BLaER1 (cell line): ENCODE measurements around the gene LY6G6D.

Experiments
- H3K27ac ChIP-seq: shearing (Covaris generic); formaldehyde crosslinking; 2 replicates; pipeline ENCODE4 v1.8.1; 2022
- H3K27me3 ChIP-seq: shearing (Covaris generic); formaldehyde crosslinking; 2 replicates; pipeline ENCODE4 v1.8.1; 2022
- H3K36me3 ChIP-seq: shearing (Covaris generic); formaldehyde crosslinking; 2 replicates; pipeline ENCODE4 v1.8.1; 2022
- H3K4me1 ChIP-seq: shearing (Covaris generic); formaldehyde crosslinking; 2 replicates; pipeline ENCODE4 v1.8.1; 2022
- H3K4me2 ChIP-seq: shearing (Covaris generic); formaldehyde crosslinking; 2 replicates; pipeline ENCODE4 v1.8.1; 2022
- H3K4me3 ChIP-seq: shearing (Covaris generic); formaldehyde crosslinking; 2 replicates; pipeline ENCODE4 v1.8.1; 2022
- H3K9ac ChIP-seq: shearing (Covaris generic); formaldehyde crosslinking; 2 replicates; pipeline ENCODE4 v1.8.1; 2022
- H3K9me3 ChIP-seq: shearing (Covaris generic); formaldehyde crosslinking; 2 replicates; pipeline ENCODE4 v1.8.1; 2022
- H4K20me1 ChIP-seq: shearing (Covaris generic); formaldehyde crosslinking; 2 replicates; pipeline ENCODE4 v1.8.1; 2022
- Cebpa-rat ChIP-seq: shearing (Covaris generic); IDR thresholded peaks from 2 replicates; pipeline ENCODE4 v1.8.1; 2022

LY6G6D gene

DNA sequence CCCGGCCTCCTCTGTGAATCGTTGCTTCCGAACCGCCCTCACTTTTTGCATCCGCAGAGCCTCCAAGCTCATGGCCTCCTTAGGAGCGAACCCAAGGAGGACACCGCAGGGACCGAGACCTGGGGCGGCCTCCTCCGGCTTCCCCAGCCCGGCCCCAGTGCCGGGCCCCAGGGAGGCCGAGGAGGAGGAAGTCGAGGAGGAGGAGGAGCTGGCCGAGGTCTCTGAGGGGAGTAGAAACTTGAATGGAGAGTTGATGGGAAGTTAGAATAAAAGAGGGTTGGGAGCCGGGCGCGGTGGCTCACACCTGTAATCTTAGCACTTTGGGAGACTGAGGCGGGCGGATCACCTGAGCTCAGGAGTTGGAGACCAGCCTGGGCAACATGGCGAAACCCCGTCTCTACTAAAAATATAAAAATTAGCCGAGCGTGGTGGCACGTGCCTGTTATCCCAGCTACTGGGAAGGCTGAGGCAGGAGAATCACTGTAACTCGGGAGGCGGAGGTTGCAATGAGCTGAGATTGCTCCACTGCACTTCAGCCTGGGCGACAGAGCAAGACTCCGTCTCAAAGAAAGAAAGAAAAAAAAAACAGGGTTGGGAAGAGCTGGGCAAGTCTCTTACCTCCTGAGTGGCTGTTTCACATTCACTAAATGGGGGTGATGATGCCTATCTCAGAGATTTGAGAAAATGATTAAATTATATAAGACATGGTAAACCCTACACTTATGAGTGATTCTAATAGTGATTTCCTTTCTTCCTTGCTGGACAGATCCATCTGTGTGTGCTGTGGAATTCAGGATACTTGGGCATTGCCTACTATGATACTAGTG lies 25.5 kb downstream of the LY6G6D start:
- H3K27me3 ChIP-seq = no peaks in the 10 kb centered on the region
- peaks cover 41% of the 10 kb centered on the region for H3K36me3 ChIP-seq
- peak overlapping the region; percentile 97 for H3K9ac ChIP-seq
- no peak for TF ChIP-seq Cebpa-rat
- peak overlapping the region; percentile 89 for H3K4me3 ChIP-seq
- peak overlapping the region; percentile 96 for H3K27ac ChIP-seq
- H3K4me1 ChIP-seq = peaks cover 66% of the 10 kb centered on the region
- H3K9me3 ChIP-seq = no peaks in the 10 kb centered on the region
- H4K20me1 ChIP-seq = no peaks in the 10 kb centered on the region
- H3K4me2 ChIP-seq = peak overlapping the region; percentile 98

DNA sequence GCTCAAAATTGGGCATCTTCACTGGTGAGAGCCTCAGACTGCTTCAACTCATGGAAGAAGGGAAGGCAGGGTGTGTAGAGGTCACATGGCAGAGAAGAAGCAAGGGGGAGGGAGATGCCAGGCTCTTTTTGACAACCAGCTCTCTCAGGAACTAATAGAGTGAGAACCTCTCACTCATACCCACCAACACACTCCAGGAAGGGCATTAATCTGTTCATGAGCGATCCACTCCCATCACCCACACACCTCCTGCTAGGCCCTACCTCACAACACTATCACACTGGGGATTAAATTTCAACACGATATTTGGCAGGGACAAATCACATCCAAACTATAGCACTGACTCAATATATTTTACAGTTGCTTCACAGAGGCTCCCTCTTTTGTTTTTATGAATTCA lies 26.7 kb downstream of the LY6G6D start:
- peak overlapping the region; percentile 96; the same call in 1 of the 2 replicates for H3K27ac ChIP-seq
- no peak for TF ChIP-seq Cebpa-rat
- peaks cover 63% of the 10 kb centered on the region for H3K4me1 ChIP-seq
- H3K9ac ChIP-seq = no peak overlapping the region
- H3K4me2 ChIP-seq = peak overlapping the region; percentile 98
- no peaks in the 10 kb centered on the region for H4K20me1 ChIP-seq
- H3K27me3 ChIP-seq = no peaks in the 10 kb centered on the region
- peaks cover 53% of the 10 kb centered on the region for H3K36me3 ChIP-seq
- H3K4me3 ChIP-seq = no peak overlapping the region
- no peaks in the 10 kb centered on the region for H3K9me3 ChIP-seq

DNA sequence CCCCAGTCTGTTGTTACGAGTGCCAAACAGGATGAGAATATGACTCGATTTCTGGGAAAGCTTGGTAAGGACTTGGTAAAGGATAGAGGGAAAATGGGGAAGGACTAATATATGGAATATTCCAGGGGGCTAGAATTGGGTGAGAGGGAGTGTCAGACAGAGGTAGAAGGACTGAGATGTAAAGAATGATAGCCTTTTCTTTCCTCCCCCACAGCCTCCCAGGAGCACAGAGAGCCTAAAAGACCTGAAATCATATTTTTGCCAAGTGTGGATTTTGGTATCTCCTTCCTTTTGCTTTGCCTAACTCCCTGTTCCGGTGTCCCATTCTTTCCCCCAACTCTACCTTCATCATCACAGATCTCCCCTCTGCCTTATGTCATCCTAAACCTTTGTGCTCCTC lies 27.7 kb downstream of the LY6G6D start:
- H3K27ac ChIP-seq = no peak overlapping the region
- no peaks in the 10 kb centered on the region for H3K27me3 ChIP-seq
- H4K20me1 ChIP-seq = no peaks in the 10 kb centered on the region
- peaks cover 53% of the 10 kb centered on the region for H3K4me1 ChIP-seq
- H3K4me2 ChIP-seq = no peak overlapping the region
- H3K9me3 ChIP-seq = no peaks in the 10 kb centered on the region
- no peak overlapping the region for H3K4me3 ChIP-seq
- H3K36me3 ChIP-seq = peaks cover 64% of the 10 kb centered on the region
- H3K9ac ChIP-seq = no peak overlapping the region
- no peak for TF ChIP-seq Cebpa-rat

DNA sequence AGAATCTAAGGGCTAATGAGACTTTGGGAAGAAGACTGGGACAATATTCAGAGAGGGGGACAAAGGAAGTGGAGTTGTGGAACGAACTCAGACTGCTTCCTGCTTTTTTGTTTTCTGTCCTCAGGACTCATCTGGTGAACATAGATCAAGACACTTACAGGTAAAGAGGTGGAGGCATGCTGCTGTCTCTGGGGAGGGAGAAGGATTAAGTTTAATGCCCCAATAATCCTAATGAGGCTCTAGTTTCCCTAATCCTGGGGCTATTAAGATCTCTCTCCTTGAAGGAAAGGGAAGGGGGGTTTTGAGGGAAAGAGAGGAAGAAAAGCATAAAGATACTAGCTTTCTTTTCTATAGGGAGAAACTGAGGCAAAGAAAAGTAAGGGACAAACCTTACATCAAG lies 29.3 kb downstream of the LY6G6D start:
- H3K27ac ChIP-seq = peak overlapping the region; percentile 36
- H3K36me3 ChIP-seq = peaks cover 77% of the 10 kb centered on the region
- no peaks in the 10 kb centered on the region for H3K9me3 ChIP-seq
- H3K4me1 ChIP-seq = peaks cover 41% of the 10 kb centered on the region
- H3K4me2 ChIP-seq = peak overlapping the region; percentile 36
- peak overlapping the region; percentile 25 for H3K9ac ChIP-seq
- no peak for TF ChIP-seq Cebpa-rat
- H3K4me3 ChIP-seq = no peak overlapping the region
- no peaks in the 10 kb centered on the region for H4K20me1 ChIP-seq
- H3K27me3 ChIP-seq = no peaks in the 10 kb centered on the region

DNA sequence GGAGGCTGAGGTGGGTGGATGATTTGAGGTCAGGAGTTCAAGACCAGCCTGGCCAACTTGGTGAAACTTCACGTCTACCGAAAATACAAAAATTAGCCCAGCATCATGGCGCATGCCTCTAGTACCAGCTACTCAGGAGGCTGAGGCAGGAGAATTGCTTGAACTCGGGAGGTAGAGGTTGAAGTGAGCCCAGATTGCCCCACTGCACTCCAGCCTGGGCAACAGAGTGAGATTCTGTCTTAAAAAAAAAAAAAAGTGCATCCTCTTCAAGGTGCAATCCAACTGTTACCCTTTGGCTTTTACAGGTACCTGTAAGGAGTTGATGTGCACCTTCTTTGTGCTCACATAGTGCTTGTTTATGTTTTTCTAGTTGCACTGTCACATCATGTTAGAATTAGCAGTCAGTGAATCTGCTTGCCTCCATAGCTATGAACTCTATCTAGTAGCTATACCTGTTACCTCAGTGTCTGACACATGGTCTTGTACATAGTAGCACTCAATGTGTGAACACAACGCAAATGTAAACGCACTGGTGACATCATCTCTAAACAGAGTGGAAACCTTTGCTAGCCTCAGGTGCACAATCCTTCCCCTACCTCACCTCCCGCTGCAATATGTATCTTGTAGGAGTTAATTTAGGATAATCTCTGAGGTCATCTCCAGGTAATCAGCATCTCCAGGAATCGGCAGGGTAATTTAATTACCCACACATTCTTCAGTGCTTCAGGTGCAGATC lies 34.3 kb downstream of the LY6G6D start:
- Histone ChIP-seq H3K27ac (no peak overlapping the region), H3K36me3 (peaks cover 70% of the 10 kb centered on the region)
- no peak for TF ChIP-seq Cebpa-rat

DNA sequence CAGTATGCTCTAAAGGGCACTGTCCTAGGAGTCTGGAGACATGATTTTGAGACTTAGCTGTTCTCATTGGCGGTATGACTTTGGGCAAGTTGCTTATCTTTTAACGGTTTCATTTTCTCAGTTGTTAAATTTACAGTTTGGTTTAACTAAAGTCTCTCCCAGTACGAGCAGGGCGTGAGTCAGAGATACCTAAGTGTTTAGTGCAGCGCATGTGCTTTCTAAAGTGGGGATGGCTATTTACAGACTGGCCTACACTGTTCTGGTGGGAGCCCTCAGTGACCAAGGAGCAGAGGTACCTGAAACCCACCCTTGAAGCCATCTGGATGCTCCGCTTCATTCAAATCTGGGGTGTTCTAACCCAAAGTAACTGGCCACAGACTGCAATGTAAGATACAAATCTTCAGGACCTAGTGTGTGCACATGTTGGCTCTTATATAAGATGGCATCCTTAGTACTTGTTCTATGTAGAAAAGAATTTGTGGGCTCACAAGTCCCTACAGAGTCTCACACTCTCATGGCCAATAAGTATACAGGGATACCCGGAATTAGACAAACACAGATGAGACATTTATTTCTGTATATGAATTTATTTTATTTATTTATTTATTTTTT lies 35.4 kb downstream of the LY6G6D start:
- H3K27me3 ChIP-seq = no peaks in the 10 kb centered on the region
- no peak overlapping the region for H3K4me2 ChIP-seq

More for the DNA sequence above, 34.3 kb downstream of the LY6G6D start:
- Histone ChIP-seq H3K9me3 (no peaks in the 10 kb centered on the region), H3K4me1 (peaks cover 8% of the 10 kb centered on the region), H3K27me3 (no peaks in the 10 kb centered on the region), H3K4me2 (no peak overlapping the region), H3K9ac (no peak overlapping the region), H3K4me3 (no peak overlapping the region), H4K20me1 (no peaks in the 10 kb centered on the region)

DNA sequence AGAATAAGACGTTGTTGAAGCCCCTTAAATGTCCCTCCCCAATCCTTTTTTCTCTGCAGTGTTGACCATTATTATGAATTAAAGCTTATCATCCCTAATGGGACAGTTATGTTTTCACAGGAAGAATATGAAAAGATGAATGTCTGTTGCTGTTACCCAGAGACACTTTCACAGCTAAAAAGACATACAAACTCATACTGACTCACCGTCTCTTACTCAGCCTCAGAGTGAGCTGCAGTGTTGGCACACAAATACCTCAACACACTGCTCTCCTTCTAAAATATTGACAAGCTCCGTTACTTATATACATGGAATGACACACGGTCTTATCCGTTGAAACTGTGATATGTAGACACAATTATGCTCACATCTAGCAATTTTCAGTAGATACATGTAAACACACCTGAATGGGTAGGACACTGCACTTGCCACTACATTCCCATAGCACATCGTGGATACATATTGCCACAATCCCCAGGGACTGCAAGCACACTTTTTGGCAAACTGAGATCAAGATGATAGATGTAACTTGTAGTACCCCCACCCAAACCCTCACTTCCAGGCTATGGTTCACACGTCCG lies 37.7 kb downstream of the LY6G6D start:
- H3K9me3 ChIP-seq = no peaks in the 10 kb centered on the region
- no peak overlapping the region for H3K4me3 ChIP-seq
- no peaks in the 10 kb centered on the region for H4K20me1 ChIP-seq
- H3K27ac ChIP-seq = no peak overlapping the region
- H3K4me2 ChIP-seq = no peak overlapping the region
- H3K27me3 ChIP-seq = no peaks in the 10 kb centered on the region
- H3K9ac ChIP-seq = no peak overlapping the region
- TF ChIP-seq Cebpa-rat = no peak
- H3K4me1 ChIP-seq = no peaks in the 10 kb centered on the region
- peaks cover 46% of the 10 kb centered on the region for H3K36me3 ChIP-seq

More for the DNA sequence above, 35.4 kb downstream of the LY6G6D start:
- Histone ChIP-seq H3K4me1 (no peaks in the 10 kb centered on the region), H4K20me1 (no peaks in the 10 kb centered on the region), H3K9me3 (no peaks in the 10 kb centered on the region), H3K36me3 (peaks cover 63% of the 10 kb centered on the region), H3K9ac (no peak overlapping the region), H3K4me3 (no peak overlapping the region), H3K27ac (no peak overlapping the region)
- no peak for TF ChIP-seq Cebpa-rat

DNA sequence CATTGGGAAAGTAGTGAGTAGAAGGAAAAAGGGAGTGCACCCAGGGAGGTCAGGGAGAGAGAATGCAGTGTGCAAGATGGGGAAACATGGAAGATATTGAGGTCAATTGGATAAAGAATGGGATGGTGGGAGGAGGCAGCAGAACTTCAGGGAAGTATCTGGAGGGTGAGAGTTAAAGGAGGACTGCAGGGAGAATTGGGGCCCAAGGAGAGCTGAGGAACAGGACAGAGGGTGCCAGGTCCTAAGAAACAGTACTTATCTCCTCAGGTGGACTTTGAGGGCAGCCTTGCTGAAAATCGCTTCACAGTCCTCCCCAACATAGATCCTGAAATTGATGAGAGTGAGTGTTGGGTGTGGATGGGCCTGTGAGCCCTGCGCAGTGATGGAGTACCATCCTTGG lies 43.1 kb downstream of the LY6G6D start:
- Histone ChIP-seq H3K9ac (no peak overlapping the region), H3K9me3 (no peaks in the 10 kb centered on the region), H4K20me1 (no peaks in the 10 kb centered on the region), H3K4me1 (peaks cover 21% of the 10 kb centered on the region), H3K27ac (no peak overlapping the region), H3K27me3 (no peaks in the 10 kb centered on the region), H3K4me2 (no peak overlapping the region), H3K4me3 (no peak overlapping the region), H3K36me3 (peaks cover 65% of the 10 kb centered on the region)
- no peak for TF ChIP-seq Cebpa-rat

DNA sequence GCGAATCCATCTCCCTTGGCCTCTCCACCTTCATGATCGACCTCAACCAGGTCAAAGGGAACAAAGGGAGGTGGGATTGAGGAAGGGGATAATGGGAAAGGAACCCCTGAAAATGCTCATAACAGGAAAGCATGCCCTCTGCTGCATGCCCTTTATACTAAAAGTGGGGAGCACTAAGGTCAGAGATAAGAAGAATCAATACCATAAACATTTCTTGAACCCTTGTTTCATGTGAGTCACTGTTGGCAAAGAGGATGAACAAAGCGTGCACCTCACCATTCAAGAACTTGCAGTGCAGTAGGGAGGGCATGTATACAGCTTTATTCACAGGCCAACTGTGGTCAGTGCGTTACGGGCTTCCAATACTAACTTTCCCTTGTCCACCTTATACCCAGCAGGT lies 45.6 kb downstream of the LY6G6D start:
- peaks cover 23% of the 10 kb centered on the region for H3K4me1 ChIP-seq
- H4K20me1 ChIP-seq = no peaks in the 10 kb centered on the region
- TF ChIP-seq Cebpa-rat = no peak
- no peak overlapping the region for H3K4me2 ChIP-seq
- H3K27me3 ChIP-seq = no peaks in the 10 kb centered on the region
- no peaks in the 10 kb centered on the region for H3K9me3 ChIP-seq
- H3K4me3 ChIP-seq = no peak overlapping the region
- H3K9ac ChIP-seq = no peak overlapping the region
- no peak overlapping the region for H3K27ac ChIP-seq
- peaks cover 82% of the 10 kb centered on the region for H3K36me3 ChIP-seq

DNA sequence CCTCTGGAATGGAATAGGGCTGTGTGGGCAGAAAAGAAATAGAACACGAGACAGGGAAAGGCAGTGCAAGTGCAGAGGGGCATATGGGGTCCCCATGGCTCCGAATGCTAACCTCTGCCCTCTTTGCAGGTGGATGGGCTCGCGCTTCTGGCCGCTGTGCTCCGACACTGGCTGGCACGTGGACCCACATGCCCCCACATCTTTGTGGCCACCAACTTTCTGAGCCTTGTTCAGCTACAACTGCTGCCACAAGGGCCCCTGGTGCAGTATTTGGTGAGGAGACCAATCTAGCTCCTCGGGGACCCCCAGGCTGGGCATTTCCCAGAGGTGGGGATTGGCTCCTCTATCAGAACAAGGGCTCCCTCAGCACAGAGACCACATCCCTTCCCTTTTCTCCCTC lies 46.2 kb downstream of the LY6G6D start:
- Histone ChIP-seq H3K4me3 (no peak overlapping the region), H3K9me3 (no peaks in the 10 kb centered on the region), H3K4me2 (no peak overlapping the region), H3K9ac (no peak overlapping the region), H4K20me1 (no peaks in the 10 kb centered on the region), H3K27me3 (no peaks in the 10 kb centered on the region), H3K27ac (no peak overlapping the region), H3K4me1 (peaks cover 23% of the 10 kb centered on the region), H3K36me3 (peaks cover 88% of the 10 kb centered on the region)
- no peak for TF ChIP-seq Cebpa-rat
